GM21576 (cell line): ENCODE data around the gene KIF16B.

ENCODE experiments used
- ATAC-seq: cut with Tn5 transposase; IDR thresholded peaks from one replicate; pipeline ENCODE4 v1.9.1; 2021; ENCODE audit warnings: mild to moderate bottlenecking, moderate library complexity; ENCODE audit not compliant: unreplicated experiment

Gene KIF16B

DNA sequence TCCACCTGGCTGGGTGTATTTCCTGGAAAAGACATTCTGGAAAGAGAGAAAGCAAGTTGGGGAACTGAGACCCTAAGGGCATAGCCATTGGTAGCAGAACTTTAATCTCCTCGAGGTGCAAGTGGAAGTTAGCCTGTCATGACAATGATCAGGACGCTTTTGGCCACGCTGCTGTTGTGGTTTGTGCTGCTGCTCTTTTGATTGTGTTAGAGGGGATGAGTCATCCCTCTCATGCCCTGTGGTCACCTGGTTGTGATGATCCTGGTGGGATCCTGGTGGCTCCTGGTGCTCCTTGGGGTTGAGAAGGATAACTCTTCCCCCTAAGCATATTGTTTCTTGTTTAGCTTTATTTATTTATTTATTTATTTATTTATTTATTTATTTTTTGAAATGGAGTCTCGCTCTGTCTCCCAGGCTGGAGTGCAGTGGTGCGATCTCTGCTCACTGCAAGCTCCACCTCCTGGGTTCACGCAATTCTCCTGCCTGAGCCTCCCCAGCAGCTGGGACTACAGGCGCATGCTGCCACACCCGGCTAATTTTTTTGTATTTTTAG, 350.3 kb downstream of the KIF16B start:
- ATAC-seq: no peak
